ENCODE measurements around the gene HHATL.

- TF ChIP-seq CTCF (IDR thresholded peaks at IDR 0.05) (no peak), POLR2A (IDR thresholded peaks at IDR 0.05) (no peak)
These were observed 44.4 kb downstream of the HHATL start for GRCh38 chr3:42658091-42658770.
